Activated CD4-positive, alpha-beta T cell treated with anti-CD3 and anti-CD28 coated beads, Interleukin-2, amount 50 U/mL, for 16 hours (primary cell): ENCODE measurements around the gene FLNC.

ENCODE experiments used
- DNase-seq: peaks from one replicate; pipeline ENCODE4 v3.0.0-alpha.2; 2020

FLNC gene

GRCh38 chr7:128881458-128882125, 51.4 kb downstream of the FLNC start:
- no peak for DNase-seq

GRCh38 chr7:128882134-128882533, 51.9 kb downstream of the FLNC start:
- no peak for DNase-seq

- peak; percentile 80 for DNase-seq
Observed at GRCh38 chr7:128883622-128884448, 53.6 kb downstream of the FLNC start.

GRCh38 chr7:128884561-128885369, 54.6 kb downstream of the FLNC start:
- no peak for DNase-seq

- DNase-seq: no peak
Observed at GRCh38 chr7:128885370-128886187, 55.4 kb downstream of the FLNC start.

- no peak for DNase-seq
Observed at GRCh38 chr7:128886391-128887168, 56.4 kb downstream of the FLNC start.

GRCh38 chr7:128887169-128888038, 57.2 kb downstream of the FLNC start:
- DNase-seq: no peak

- DNase-seq: no peak
Observed at GRCh38 chr7:128888039-128888755, 58.0 kb downstream of the FLNC start.

GRCh38 chr7:128888756-128889095, 58.5 kb downstream of the FLNC start:
- DNase-seq: no peak

GRCh38 chr7:128889121-128889520, 58.9 kb downstream of the FLNC start:
- no peak for DNase-seq

- no peak for DNase-seq
Observed at GRCh38 chr7:128890306-128891109, 60.3 kb downstream of the FLNC start.

GRCh38 chr7:128891110-128891941, 61.1 kb downstream of the FLNC start:
- no peak for DNase-seq

GRCh38 chr7:128891942-128892269, 61.7 kb downstream of the FLNC start:
- no peak for DNase-seq

- DNase-seq: no peak
Observed at GRCh38 chr7:128892521-128893250, 62.5 kb downstream of the FLNC start.

- DNase-seq: no peak
Observed at GRCh38 chr7:128893251-128894100, 63.3 kb downstream of the FLNC start.

GRCh38 chr7:128894101-128894440, 63.9 kb downstream of the FLNC start:
- no peak for DNase-seq

GRCh38 chr7:128895320-128895719, 65.1 kb downstream of the FLNC start:
- DNase-seq: no peak
